Muscle of leg (tissue), 9 donors: ENCODE results near the gene RASSF5. TPM values are rescaled to one million over a fixed set of nuclear protein-coding genes. Genes with fewer than 3 reads are reported as not detected.

Source experiments
- polyA plus RNA-seq, 8 donors: library from polyadenylated mRNA; unstranded; fragments of 120-200 nt; gene quantifications; one replicate each; pipeline versions ENCODE4 v1.2.1 to v1.2.3, GENCODE V29; 2013; ENCODE audit warnings: inconsistent platforms in 1 of 8, low replicate concordance in 1 of 8; ENCODE audit not compliant: insufficient read length in 8 of 8, insufficient read depth in 1 of 8
- total RNA-seq: library from RNA; stranded (reverse); fragments of 120-200 nt; gene quantifications from one replicate; pipeline ENCODE4 v1.2.4, GENCODE V29; 2013

RASSF5 gene
- total and polyA plus RNA-seq, 9 donors = 3.6 to 8.6 (median 6.3) TPM

Other genes starting within 250 kb of the RASSF5 start
- gene IKBKE, start 37.1 kb upstream of the RASSF5 start, total RNA-seq = 3.4 TPM
- 1 to 10 TPM; 3.4 to 6.2 (median 4.0) TPM for gene IKBKE, start 37.1 kb upstream of the RASSF5 start, polyA plus RNA-seq
- gene EIF2D, start 104.9 kb downstream of the RASSF5 start, total RNA-seq = 39.7 TPM
- gene EIF2D, start 104.9 kb downstream of the RASSF5 start, polyA plus RNA-seq = 10 to 100 TPM; 38.2 to 48.8 (median 39.6) TPM
- gene DYRK3, start 128.0 kb downstream of the RASSF5 start, total RNA-seq = 5.0 TPM
- 1 to 10 TPM; 2.5 to 7.3 (median 4.5) TPM for gene DYRK3, start 128.0 kb downstream of the RASSF5 start, polyA plus RNA-seq
- 39.7 TPM for gene MAPKAPK2, start 177.4 kb downstream of the RASSF5 start, total RNA-seq
- gene MAPKAPK2, start 177.4 kb downstream of the RASSF5 start, polyA plus RNA-seq = 10 to 100 TPM; 55.2 to 76.6 (median 70.7) TPM